NCI-H2081 (cell line): ENCODE data around the gene TSC22D1.
A peak's percentile ranks its signal among the peaks of the same experiment; 100 is the strongest.
"Not testable (repeated sequence)": the region's sequence is repeated elsewhere in the genome, so short reads cannot be mapped to it uniquely, and the experiment has no call there.

Source experiments
- DNase-seq, 2 experiments: peaks; one replicate each; lab custom pipeline; 2025; lab: John Stamatoyannopoulos, UW

Gene TSC22D1

DNA sequence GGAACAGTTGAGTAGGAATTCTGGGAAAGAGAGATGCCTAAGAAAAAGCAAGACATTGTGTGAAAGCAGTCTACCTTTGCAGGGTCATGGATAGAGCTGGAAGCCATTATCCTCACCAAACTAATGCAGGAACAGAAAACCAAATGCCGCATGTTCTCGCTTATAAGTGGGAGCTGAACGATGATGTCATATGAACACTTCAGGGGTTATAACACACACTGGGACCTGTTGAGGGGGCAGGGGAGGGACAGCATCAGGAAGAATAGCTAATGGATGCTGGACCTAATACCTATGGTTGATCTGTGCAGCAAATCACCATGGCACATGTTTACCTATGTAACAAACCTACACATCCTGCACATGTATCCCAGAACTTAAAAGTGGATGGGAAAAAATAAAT is 69.9 kb downstream of the TSC22D1 start:
- DNase-seq, result no peak

GRCh38 chr13:44504116-44504515 is 72.0 kb downstream of the TSC22D1 start:
- no peak for DNase-seq

GRCh38 chr13:44498969-44499368 is 77.2 kb downstream of the TSC22D1 start:
- no peak for DNase-seq

- DNase-seq, result no peak
Measured at GRCh38 chr13:44498502-44498901, 77.6 kb downstream of the TSC22D1 start.

- DNase-seq, result no peak
Measured at GRCh38 chr13:44497801-44498200, 78.3 kb downstream of the TSC22D1 start.

GRCh38 chr13:44493213-44493812 is 82.8 kb downstream of the TSC22D1 start:
- no peak for DNase-seq

- no peak for DNase-seq
Measured at GRCh38 chr13:44489751-44490150, 86.4 kb downstream of the TSC22D1 start.

- DNase-seq, result no peak
Measured at GRCh38 chr13:44487989-44488388, 88.1 kb downstream of the TSC22D1 start.

- no peak for DNase-seq
Measured at GRCh38 chr13:44484562-44485138, 91.5 kb downstream of the TSC22D1 start.

- no peak for DNase-seq
Measured at GRCh38 chr13:44474122-44474910, 101.8 kb downstream of the TSC22D1 start.

DNA sequence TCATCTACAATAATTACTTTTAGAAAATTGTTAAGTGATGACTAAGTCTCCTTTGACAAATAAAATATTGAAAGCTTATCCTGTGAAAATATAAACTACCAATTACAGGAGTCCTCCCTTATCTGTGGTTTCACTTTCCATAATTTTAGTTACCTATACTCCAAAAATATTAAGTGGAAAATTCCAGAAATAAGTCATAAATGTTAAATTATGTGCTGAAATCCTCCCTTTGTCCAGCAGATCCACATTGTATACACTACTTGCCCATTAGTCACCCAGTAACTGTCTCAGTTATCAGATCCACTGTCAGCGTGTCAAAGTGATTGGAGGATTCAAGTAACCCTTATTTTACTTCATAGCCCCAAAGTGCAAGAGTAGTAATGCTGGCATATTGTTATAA is 104.4 kb downstream of the TSC22D1 start:
- DNase-seq, result no peak

GRCh38 chr13:44470638-44471562 is 105.2 kb downstream of the TSC22D1 start:
- peak; percentile 23 to 31 for DNase-seq

DNA sequence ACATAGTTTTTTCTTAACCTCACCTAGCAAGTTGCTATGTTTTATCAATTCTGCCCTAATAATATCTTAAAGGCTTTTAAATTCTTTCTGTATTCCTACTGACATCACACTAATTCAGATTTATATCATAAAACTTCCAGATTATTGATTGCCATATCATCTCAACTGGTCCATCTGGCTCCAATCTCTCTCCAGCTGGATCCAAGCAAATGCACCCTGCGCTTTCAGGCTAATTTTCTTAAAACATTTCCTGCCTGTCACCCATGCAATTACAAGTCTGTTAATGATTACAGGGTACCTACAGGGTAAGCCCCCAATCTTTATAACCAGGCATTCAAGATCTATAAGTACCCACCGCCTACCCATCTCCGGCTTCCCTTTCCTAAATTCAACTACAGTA is 107.3 kb downstream of the TSC22D1 start:
- DNase-seq, result no peak

GRCh38 chr13:44465318-44465717 is 110.8 kb downstream of the TSC22D1 start:
- DNase-seq, result no peak

GRCh38 chr13:44464471-44464870 is 111.7 kb downstream of the TSC22D1 start:
- peak in 1 of 2 experiments; percentile 71 for DNase-seq

- peak in 1 of 2 experiments; percentile 3 for DNase-seq
Measured at GRCh38 chr13:44463759-44464158, 112.4 kb downstream of the TSC22D1 start.

- no peak for DNase-seq
Measured at GRCh38 chr13:44459674-44460073, 116.5 kb downstream of the TSC22D1 start.

GRCh38 chr13:44458313-44458975 is 117.7 kb downstream of the TSC22D1 start:
- no peak for DNase-seq

GRCh38 chr13:44456212-44456611 is 119.9 kb downstream of the TSC22D1 start:
- DNase-seq, result not testable (repeated sequence)

- no peak for DNase-seq
Measured at GRCh38 chr13:44455769-44456168, 120.4 kb downstream of the TSC22D1 start.

GRCh38 chr13:44453881-44454280 is 122.2 kb downstream of the TSC22D1 start:
- no peak for DNase-seq

DNA sequence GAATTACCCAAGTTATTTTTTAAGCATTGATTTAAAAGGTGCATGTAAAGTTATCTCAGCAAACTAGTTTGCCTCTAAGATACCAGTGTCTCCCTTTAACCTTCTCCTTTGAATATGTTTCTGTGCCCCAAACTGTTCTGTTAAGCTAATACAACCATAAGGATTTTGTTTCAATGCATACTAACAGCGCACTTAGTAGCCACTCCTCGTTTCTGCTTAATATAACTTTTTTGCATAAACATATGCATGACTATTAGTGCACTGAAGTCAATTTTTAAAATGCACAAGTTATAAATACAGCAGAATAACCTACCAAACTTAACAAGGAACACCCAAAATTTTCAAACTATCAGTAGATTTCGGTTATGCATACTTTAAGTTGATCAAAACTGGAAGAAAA is 123.1 kb downstream of the TSC22D1 start:
- DNase-seq, result no peak
